NCI-H524 treated with DMSO at 0.1 percent for 48 hours (cell line): ENCODE results near the gene TRIO.
"Not testable (repeated sequence)": the region's sequence is repeated elsewhere in the genome, so short reads cannot be mapped to it uniquely, and the experiment has no call there.

Experiments used
- DNase-seq: peaks from one replicate; lab custom pipeline; 2025; lab: John Stamatoyannopoulos, UW

TRIO gene

DNA sequence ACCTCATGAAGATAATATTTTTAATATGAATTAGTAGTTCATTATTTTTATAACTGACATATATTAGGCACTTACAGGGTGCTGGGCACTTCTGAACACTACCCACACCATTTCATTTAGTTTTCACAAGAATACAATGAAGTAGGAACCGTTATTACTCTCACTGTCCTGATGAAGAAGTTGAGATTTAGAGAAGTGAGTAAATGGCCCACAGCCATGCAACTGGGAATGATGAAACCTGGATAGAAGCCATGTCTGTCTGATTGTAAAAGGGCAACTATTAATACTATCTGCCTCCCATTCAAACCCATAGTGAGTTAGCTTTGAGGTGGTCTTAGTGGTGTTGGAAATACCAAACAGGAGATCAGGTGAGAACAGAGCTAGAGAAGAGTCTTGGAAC is 408.9 kb downstream of the TRIO start:
- no peak for DNase-seq

DNA sequence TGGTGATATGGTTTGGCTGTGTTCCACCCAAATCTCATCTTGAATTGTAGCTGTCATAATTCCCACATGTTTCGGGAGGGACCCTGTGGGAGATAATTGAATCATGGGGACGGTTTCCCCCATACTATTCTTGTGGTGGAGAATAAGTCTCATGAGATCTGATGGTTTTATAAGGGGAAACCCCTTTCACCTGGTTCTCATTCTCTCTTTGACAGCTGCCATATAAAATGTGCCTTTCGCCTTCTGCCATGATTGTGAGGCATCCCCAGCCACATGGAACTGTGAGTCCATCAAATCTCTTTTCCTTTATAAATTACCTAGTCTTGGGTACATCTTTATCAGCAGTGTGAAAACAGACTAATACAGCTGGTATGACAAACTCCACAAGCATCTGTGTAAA is 411.1 kb downstream of the TRIO start:
- not testable (repeated sequence) for DNase-seq

- no peak for DNase-seq
These were observed 412.9 kb downstream of the TRIO start for GRCh38 chr5:14556015-14556414.

DNA sequence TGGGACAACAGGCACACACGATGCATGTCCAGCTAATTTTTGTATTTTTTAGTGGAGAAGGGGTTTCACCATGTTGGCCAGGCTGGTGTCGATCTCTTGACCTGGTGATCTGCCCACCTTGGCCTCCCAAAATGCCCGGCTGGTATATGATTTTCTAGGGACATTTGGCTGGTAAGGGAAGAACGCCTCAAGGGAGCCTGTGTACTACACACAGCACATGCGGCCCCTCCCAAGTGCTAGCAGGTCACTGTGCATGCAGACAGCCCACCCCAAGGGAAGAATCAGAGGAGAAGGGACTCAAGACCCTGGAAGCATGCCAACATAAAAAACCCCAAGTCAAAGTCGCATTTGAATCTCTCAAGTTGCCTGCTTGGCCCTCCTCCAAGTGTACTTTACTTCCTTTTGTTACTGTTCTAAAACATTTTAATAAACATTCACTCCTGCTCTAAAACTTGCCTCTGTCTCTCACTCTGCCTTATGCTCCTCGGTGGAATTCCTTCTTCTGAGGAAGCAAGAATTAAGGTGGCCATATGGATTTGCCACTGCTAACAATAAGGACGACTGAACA is 414.1 kb downstream of the TRIO start:
- DNase-seq: peak; percentile 76

GRCh38 chr5:14557791-14558415 is 414.8 kb downstream of the TRIO start:
- DNase-seq: peak; percentile 88
